GM18505 (cell line): Measurements from ENCODE around the gene ANKRD17.
A peak's percentile ranks its signal among the peaks of the same experiment; 100 is the strongest.

Source experiments
- ATAC-seq: cut with Tn5 transposase; IDR thresholded peaks from one replicate; pipeline ENCODE4 v1.9.1; 2021; ENCODE audit not compliant: unreplicated experiment
- POLR2A ChIP-seq: IDR thresholded peaks from 4 replicates; pipeline ENCODE4 v1.6.1; 2011; ENCODE audit warnings: borderline replicate concordance; ENCODE audit not compliant: insufficient read depth, insufficient read length; ENCODE audit errors: extremely low read depth

Gene ANKRD17

DNA sequence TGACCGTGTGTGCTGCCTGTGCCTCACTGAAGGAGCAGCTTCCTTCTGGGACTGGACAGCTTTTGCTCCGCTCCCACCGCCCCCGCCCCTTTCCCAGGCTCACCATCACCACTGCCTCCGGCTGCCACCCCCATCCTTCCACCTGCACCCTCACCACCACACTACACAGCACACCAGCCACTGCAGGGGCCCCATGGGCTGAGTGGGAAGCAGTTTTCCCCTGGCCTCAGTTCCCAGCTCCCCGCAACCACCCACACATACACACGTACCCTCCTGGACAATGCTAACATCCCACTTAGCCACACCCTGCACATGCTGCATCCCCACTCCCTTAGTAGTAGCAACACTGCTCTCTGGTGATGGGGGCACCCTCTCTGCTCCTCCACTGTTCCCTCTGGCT is 159.5 kb downstream of the ANKRD17 start:
- no peak for ATAC-seq
- no peak for TF ChIP-seq POLR2A

DNA sequence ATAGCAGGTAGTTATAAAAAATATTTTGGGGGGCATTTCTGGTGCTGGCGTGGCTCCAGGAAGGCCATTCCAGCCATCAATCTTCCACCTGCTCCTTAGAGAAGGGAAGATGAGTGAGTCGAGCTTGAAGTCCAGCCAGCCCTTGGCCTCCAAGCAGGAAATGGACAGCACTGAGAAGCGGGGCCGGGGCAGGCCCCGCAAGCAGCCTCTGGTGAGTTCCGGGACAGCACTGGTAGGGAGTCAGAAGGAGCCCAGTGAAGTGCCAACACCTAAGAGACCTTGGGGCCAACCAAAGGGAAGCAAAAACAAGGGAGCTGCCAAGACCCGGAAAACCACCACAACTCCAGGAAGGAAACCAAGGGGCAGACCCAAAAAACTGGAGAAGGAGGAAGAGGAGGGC is 159.9 kb downstream of the ANKRD17 start:
- TF ChIP-seq POLR2A, result no peak
- ATAC-seq, result no peak

DNA sequence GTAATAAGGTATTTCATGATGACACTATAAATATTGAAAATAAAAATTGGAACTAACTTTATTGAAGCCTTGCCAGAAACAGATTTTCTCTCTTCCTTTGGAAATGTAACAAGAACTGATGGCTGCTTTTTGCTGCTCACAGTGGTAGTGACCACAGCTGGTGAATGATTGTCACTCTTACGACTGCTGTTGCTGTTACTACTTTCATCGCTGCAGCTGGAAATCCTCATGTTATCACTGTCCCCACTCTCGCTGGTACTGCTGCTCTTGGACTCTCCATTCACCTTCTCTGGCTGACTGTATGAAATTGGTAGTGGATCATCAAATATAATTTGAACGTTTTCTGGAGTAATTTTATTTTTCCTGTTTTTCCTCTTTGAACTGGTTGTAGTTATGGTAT is 160.6 kb downstream of the ANKRD17 start:
- no peak for ATAC-seq
- no peak for TF ChIP-seq POLR2A

DNA sequence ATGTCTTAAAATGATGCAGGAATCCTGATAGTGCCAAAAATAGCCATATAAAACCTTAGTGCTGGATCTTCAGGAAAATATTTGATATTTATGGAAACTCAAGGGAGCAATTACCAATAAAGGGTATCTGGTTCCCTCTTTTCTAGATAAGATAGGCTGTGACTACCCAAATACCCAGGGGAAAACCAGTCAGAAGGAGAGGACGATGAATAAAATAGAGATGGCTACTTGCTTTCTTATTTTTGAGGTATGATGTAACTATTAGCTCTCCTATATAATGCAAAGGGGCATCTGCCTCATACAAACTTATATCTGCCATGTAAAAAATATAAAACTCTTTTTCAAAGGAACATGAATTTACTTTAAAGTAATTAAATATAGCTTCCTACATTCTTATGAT is 165.7 kb downstream of the ANKRD17 start:
- no peak for ATAC-seq

DNA sequence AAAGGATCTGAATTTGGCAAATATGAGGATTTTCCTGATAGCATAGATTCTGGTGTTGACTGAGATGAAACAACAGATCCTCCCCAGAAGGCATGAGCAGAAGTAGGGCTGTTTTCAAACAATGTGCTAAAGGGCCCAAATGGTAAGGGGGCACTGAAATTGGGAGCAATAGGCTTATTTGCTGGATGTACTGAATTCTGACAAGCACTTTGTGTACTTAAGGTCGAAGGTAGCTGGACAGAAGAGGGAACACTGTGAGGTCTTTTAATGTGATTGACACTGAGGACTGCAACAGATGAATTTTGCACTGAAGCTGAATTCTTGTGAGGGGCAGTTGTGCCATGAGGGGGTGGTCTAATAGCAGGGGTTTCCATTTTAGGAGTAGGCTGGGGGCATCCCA is 167.9 kb downstream of the ANKRD17 start:
- ATAC-seq, result no peak
- TF ChIP-seq POLR2A, result no peak

More for the DNA sequence above, 165.7 kb downstream of the ANKRD17 start:
- no peak for TF ChIP-seq POLR2A

DNA sequence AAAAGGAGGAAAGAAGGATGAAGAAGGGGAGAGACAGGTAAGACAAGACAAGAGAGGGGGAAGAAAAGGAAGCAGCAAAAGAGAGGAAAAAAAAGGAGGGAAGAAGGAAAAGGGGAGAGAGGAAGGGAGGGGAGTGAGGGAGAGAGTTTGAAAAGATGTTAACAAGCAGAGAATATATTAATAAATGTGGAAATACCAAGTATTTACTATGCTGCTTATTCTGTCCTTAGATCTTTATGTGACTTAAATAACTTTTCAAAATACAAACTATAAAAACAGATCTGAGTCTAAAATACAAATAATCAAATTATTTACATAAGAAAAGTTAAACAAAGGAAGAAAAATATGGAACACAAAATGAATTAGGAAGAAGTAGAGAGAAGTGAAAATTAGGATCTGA is 170.7 kb downstream of the ANKRD17 start:
- no peak for ATAC-seq
- no peak for TF ChIP-seq POLR2A

DNA sequence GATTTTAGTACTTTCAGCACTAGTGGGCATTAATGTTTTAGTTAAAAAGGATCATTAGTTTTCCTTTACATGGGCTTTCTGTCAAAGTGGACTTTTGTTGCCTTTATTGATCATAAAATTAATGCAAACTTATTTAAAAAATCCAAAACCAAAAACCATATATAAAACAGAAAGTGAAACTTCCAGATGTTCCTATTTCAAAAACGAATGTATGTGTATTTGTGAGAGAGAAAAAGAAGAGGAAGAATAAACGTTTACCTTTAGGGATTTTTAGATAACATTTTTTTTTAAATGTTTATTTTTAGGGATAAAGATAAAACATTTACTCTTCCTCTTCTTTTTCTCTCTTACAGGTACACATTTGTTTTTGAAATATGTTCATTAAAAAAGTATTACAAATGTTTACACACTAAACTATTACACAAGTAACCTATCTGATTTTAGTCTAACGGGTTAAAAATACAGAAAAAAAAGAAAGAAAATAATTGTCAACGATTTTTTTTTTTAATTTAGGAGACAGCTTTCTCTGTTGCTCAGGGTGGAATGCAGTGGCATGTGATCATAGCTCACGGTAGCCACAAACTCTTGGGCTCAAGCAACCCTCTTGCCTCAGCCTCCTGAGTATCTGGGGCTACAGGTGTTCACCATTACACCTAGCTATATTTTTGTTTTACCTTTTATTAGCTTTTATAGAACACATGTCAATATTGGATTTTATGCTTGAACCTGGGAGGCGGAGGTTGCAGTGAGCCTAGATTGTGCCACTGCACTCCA is 172.3 kb downstream of the ANKRD17 start:
- TF ChIP-seq POLR2A, result no peak
- ATAC-seq, result no peak

DNA sequence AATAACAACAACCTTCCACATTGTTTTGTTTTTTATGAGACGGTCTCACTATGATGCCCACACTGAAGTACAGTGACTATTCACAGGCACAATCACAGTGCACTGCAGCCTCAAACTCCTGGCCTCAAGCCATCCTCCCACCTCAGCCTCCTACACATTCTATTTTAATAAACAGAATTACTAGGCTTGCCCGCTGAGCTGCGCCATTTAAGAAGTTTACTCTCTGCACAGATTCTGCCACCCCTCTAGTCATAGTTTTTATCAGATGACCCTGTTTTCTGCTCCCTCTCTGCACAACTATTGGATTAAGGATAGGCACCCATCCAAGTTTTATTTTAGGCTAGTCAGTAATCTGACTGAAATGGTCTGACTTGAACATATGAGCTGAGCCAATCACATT is 177.8 kb downstream of the ANKRD17 start:
- ATAC-seq, result no peak
- TF ChIP-seq POLR2A, result no peak

DNA sequence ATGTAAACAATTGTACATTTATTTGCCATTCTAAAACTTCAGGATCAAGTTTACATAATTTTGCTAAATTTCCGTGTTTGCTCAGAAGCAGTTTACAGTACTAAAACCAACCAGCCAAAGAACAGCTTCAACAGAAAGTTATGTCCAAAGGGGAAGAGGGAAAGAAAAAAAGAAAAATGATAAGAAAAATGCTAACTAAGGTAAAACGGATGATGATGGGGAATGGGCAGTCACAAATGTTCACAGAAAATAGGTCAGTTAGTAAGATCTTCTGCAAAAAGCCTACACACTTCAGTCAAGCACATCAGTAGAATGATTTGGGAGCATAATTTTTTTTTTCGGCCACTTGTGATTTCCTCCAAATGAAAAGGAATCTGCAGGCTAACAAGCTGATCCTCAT is 182.8 kb downstream of the ANKRD17 start:
- no peak for ATAC-seq
- TF ChIP-seq POLR2A, result no peak

DNA sequence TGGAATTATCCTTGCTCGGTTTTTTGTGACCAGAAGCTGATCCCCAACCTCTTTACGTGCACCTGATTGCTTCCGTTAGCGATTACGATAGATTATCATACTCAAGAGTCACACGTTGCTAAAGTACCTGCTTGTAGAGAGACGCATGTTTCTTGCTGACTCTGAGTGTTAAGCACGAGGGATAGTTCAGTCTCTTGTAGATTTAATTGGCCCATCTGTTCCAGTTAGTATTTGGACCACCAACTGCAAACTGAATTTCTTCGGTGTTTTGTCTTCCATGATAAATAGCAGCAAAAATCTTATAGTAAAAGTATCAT is 188.6 kb downstream of the ANKRD17 start:
- TF ChIP-seq POLR2A, result no peak
- peak; percentile 5 for ATAC-seq

DNA sequence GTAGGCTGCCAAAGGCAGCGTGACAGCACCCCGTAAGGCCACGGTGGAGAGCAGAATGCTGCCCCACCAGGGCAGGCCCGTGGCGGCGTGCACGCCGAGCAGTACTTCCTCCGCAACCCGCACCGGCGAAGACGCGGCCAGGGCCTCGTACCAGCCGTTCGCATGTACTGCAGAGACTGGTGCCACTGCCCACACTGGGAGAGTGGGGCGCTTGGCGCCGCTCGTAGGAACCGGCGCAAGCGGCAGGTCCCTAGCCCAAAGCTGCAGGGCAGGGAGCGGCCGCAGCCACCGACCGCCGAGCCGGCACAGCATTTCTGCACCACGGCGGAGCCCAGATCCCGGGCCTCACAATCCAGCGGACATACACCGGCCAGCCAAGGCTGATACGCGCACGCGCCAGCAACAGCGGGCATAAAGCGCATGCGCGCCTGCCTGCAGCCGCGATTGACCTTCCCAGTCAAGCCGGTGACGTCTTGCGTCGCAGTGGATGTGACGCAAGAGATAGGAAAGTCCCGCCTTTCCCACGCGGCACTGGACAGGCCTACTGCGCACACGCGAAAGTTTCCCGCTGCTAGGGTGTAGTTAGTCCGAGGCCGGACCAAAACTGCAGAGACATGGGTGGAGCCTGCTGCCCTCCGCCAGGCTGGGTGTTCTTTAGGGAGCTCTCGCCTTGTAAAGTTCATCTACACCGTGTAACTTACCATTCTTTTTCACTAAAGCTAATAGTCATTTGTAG is 189.1 kb downstream of the ANKRD17 start, which contains the start of gene COX18:
Gene COX18, minus strand, starts transcription at position 379 of the 736 bp plus-strand sequence. Its CDS starts 67 bp downstream, at position 312.
- ATAC-seq, result peak; percentile 88
- TF ChIP-seq POLR2A, result peak; percentile 98

DNA sequence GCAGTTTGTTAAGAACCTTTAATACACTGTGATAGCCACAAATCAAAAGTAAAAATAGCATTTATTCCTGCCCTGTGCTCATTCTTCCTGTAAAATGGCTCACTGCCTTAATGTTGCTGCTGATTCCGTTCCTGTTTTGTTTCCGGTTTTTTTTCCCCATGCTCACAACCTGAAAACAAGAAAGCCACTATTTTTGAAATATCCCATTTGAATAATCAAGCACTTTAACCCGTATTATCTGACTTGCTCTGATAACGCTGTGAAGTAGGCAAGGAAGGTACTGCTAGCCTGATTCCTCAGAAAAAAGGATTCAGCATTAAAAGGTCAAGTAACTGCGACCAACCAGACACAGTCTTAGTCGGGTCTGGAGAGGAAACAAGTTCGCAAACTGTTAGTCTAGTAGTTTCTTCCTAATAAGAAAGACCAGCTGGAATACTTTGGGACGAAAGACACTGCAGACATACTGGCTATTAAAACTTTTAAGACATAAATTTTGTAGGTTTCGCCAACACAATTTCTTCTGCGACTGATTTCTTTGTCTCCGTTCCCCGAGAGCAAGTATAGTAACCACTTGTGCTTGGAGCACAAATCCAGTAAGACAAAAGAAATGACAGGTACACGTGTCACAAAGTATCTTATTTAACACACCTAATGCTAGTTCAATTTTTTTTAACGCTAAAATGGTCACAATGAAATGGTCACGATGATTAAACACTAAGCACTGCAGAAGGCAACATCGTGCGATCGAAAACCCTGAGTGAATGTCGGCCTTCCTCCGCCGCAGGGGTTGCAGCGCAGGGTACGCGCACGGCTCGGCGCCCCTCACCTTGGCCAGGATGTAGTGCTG is 189.9 kb downstream of the ANKRD17 start:
- no peak for TF ChIP-seq POLR2A

DNA sequence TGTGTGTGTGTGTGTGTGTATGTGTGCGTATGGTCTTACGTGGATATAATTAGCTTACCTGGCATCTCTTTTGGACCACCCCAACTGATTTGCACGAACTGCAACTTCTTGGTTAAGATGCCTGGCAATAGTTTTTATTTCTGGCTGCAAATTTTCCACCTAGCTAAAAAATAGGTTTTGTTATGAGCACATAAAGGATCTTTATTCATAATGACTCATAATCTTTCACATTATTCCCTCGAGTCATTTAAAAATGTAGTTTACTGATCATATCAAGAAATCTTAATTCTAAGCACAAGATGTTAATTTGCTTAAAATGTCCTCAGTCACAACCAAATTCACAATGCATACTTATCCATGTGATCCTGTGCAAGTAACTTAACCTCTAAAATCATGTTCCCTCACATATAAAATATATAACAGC is 190.6 kb downstream of the ANKRD17 start:
- no peak for ATAC-seq
- no peak for TF ChIP-seq POLR2A

More for the DNA sequence above, 189.9 kb downstream of the ANKRD17 start:
- peak; percentile 3 for ATAC-seq
